ENCODE results near the gene PINLYP.
"Not testable (repeated sequence)": the region's sequence is repeated elsewhere in the genome, so short reads cannot be mapped to it uniquely, and the experiment has no call there.

PINLYP gene

DNA sequence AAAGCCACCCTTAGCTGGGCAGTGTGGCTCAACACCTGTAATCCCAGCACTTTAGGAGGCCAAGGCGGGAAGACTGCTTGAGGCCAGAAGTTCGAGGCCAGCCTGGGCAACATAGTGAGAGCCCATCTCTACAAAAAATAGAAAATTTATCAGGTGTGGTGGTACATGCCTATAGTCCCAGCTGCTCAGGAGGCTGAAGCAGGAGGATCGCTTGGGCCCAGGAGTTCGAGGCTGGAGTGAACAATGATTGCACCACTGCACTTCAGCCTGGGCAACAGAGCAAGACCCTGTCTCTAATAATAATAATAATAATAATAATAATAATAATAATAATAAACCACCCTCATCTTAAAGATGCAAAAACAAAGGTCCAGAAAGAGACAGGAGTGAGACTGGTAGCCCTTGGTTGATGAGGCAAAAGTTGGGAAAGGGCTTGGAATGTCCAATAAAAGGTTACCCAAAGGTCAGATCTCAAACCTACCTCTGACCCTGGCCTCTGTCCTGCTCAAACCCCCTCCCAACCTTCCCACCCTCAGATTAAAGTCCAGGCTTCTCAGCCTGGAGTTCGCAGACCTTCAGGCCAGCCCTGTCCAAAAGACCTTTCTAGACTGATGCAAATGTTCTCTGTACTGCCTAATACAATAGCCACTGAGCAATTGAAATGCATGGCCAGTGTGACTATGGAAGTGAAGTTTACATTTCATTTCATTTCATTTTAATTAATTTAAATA, 33.5 kb upstream of the PINLYP start:
- H3K27ac ChIP-seq = no peak overlapping the region
- TF ChIP-seq ZFX (IDR thresholded peaks at IDR 0.05; ENCODE audit: borderline replicate concordance) (no peak), CTCF (IDR thresholded peaks at IDR 0.05) (no peak)

DNA sequence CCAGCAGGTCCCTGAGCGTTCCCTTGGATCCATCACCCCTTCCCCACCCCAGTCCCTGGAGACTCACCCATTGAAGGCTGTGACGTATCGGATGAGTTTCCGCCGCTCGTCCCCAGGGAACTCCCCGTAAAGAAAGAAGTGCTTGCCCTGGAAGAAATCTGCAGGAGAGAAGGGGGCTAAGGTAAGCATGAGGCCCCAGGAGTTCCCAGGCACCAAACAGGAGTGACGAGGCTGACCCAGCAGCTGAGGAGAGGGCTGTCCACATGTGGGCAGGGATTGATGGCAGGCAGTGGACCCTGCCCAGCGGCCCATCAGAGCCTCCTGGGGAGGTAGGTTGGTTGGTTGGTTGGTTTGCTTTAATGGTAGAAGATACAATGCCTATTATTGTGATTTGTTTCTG, 31.5 kb upstream of the PINLYP start:
- no peak overlapping the region for H3K27ac ChIP-seq
- TF ChIP-seq CTCF (IDR thresholded peaks at IDR 0.05) (no peak), ZFX (IDR thresholded peaks at IDR 0.05; ENCODE audit: borderline replicate concordance) (no peak)

- no peak overlapping the region for H3K27ac ChIP-seq
- TF ChIP-seq CTCF (IDR thresholded peaks at IDR 0.05) (no peak), ZFX (IDR thresholded peaks at IDR 0.05; ENCODE audit: borderline replicate concordance) (no peak)
Measured at GRCh38 chr19:43545276-43545675, 30.3 kb upstream of the PINLYP start.

- no peak overlapping the region for H3K27ac ChIP-seq
- no peak for TF ChIP-seq CTCF (IDR thresholded peaks at IDR 0.05)
- no peak for TF ChIP-seq ZFX (IDR thresholded peaks at IDR 0.05; ENCODE audit: borderline replicate concordance)
Measured at GRCh38 chr19:43545981-43546380, 29.6 kb upstream of the PINLYP start.

DNA sequence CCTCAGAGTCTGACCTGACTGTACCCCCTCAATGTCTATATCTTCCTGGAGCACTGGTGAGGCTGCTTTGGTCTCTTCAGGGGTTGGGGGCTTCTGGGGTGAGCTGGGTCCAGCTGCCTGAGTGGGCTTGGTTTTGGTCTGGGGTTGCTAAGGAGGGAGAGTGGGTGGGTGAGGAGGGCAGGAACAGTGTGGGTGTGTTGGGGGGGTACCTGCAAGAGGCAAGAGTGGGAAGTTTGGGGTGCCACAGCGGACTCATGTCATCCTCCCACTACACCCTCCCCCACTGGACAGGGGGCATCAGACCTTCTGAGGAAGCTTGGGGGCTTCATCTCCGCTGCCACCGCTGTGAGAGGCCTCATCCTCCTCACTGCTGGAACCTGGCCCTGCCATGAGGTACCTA, 29.0 kb upstream of the PINLYP start:
- TF ChIP-seq CTCF (IDR thresholded peaks at IDR 0.05) (no peak), ZFX (IDR thresholded peaks at IDR 0.05; ENCODE audit: borderline replicate concordance) (no peak)
- H3K27ac ChIP-seq = no peak overlapping the region

DNA sequence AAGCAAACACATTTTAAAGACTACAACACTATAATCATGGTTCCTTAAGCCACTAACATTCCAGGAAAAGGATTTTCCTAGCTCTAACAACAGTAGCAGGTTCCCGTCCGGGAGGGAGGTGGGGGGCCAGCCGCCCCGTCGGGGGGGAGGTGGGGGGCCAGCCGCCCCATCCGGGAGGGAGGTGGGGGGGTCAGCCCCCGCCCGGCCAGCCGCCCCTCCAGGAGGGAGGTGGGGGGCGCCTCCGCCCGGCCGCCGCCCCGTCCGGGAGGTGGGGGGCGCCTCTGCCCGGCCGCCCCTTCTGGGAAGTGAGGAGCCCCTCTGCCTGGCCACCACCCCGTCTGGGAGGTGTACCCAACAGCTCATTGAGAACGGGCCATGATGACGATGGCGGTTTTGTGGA, 27.7 kb upstream of the PINLYP start:
- not testable (repeated sequence) for H3K27ac ChIP-seq

GRCh38 chr19:43548706-43549105, 26.9 kb upstream of the PINLYP start:
- H3K27ac ChIP-seq = no peak overlapping the region
- TF ChIP-seq CTCF (IDR thresholded peaks at IDR 0.05) (no peak), ZFX (IDR thresholded peaks at IDR 0.05; ENCODE audit: borderline replicate concordance) (no peak)
